Large intestine (tissue), 3 donors: ENCODE measurements around the gene SUMO3. TPM values are rescaled to one million over a fixed set of nuclear protein-coding genes. Genes with fewer than 3 reads are reported as not detected.

Experiments
- DNase-seq, 2 donors: peaks; one replicate each; pipeline versions ENCODE4 v3.0.0 to v3.0.0-alpha.2; 2013
- H3K27ac ChIP-seq: one replicate; pipeline ENCODE4 v1.5.1; 2013; ENCODE audit warnings: low read length
- H3K27me3 ChIP-seq: 2 replicates; pipeline ENCODE4 v1.6.1; 2013; ENCODE audit warnings: low read length; ENCODE audit not compliant: control insufficient read depth, insufficient read depth
- H3K36me3 ChIP-seq: 2 replicates; pipeline ENCODE4 v1.6.1; 2013; ENCODE audit warnings: low read length; ENCODE audit not compliant: control insufficient read depth, insufficient read depth
- H3K4me1 ChIP-seq: one replicate; pipeline ENCODE4 v1.6.1; 2013; ENCODE audit warnings: low read length; ENCODE audit not compliant: control insufficient read depth, insufficient read depth
- H3K4me3 ChIP-seq: one replicate; pipeline ENCODE4 v1.5.1; 2013; ENCODE audit warnings: low read length
- H3K9me3 ChIP-seq: one replicate; pipeline ENCODE4 v1.6.1; 2013; ENCODE audit warnings: mild to moderate bottlenecking, low read depth, low read length, moderate library complexity; ENCODE audit not compliant: control insufficient read depth
- WGBS: methylation state at CpG from one replicate; pipeline ENCODE4 v1.1.5; 2013; ENCODE audit warnings: low lambda C conversion rate; ENCODE audit not compliant: insufficient coverage; 5-methylcytosine and 5-hydroxymethylcytosine counted together
- polyA plus RNA-seq: library from polyadenylated mRNA; unstranded; fragments of 120-200 nt; gene quantifications from one replicate; pipeline ENCODE4 v1.2.1, GENCODE V29; 2013

SUMO3 gene
- polyA plus RNA-seq, 1 donor, result 94.4 TPM

GRCh38 chr21:44760376-44760775 is 57.5 kb downstream of the SUMO3 start:
- no CpG with 5 or more reads among the region's 9 CpGs for WGBS
- DNase-seq, result no peak
- Histone ChIP-seq H3K4me3 (no peak overlapping the region), H3K27ac (no peak overlapping the region), H3K4me1 (no peaks in the 10 kb centered on the region), H3K36me3 (no peaks in the 10 kb centered on the region), H3K27me3 (no peaks in the 10 kb centered on the region), H3K9me3 (no peaks in the 10 kb centered on the region)

GRCh38 chr21:44759628-44760285 is 58.1 kb downstream of the SUMO3 start:
- Histone ChIP-seq H3K27ac (no peak overlapping the region), H3K9me3 (no peaks in the 10 kb centered on the region), H3K4me1 (no peaks in the 10 kb centered on the region), H3K4me3 (no peak overlapping the region), H3K27me3 (no peaks in the 10 kb centered on the region), H3K36me3 (no peaks in the 10 kb centered on the region)
- DNase-seq, result no peak
- WGBS, result 100% methylated on average over 2 of the region's 22 CpGs

- 20% methylated on average over 1 of the region's 26 CpGs for WGBS
- Histone ChIP-seq H3K27ac (no peak overlapping the region), H3K4me3 (no peak overlapping the region), H3K36me3 (no peaks in the 10 kb centered on the region), H3K27me3 (no peaks in the 10 kb centered on the region), H3K9me3 (no peaks in the 10 kb centered on the region), H3K4me1 (no peaks in the 10 kb centered on the region)
- DNase-seq, result no peak
Observed at GRCh38 chr21:44758781-44759627, 58.9 kb downstream of the SUMO3 start.

GRCh38 chr21:44758141-44758561 is 59.7 kb downstream of the SUMO3 start:
- Histone ChIP-seq H3K36me3 (no peaks in the 10 kb centered on the region), H3K4me3 (no peak overlapping the region), H3K27ac (no peak overlapping the region), H3K4me1 (no peaks in the 10 kb centered on the region), H3K27me3 (no peaks in the 10 kb centered on the region), H3K9me3 (no peaks in the 10 kb centered on the region)
- WGBS, result no CpG with 5 or more reads among the region's 8 CpGs
- DNase-seq, result no peak

- no peaks in the 10 kb centered on the region for H3K4me1 ChIP-seq
- DNase-seq, result no peak
- H3K9me3 ChIP-seq, result no peaks in the 10 kb centered on the region
- no peaks in the 10 kb centered on the region for H3K27me3 ChIP-seq
- WGBS, result no CpG with 5 or more reads among the region's 6 CpGs
- no peak overlapping the region for H3K27ac ChIP-seq
- H3K36me3 ChIP-seq, result no peaks in the 10 kb centered on the region
- no peak overlapping the region for H3K4me3 ChIP-seq
Observed at GRCh38 chr21:44757731-44758130, 60.1 kb downstream of the SUMO3 start.

GRCh38 chr21:44756423-44757185 is 61.3 kb downstream of the SUMO3 start:
- DNase-seq, result no peak

More at GRCh38 chr21:44756423-44757185, 61.3 kb downstream of the SUMO3 start:
- Histone ChIP-seq H3K27ac (no peak overlapping the region), H3K27me3 (no peaks in the 10 kb centered on the region), H3K4me1 (no peaks in the 10 kb centered on the region), H3K36me3 (no peaks in the 10 kb centered on the region), H3K9me3 (no peaks in the 10 kb centered on the region), H3K4me3 (no peak overlapping the region)
- WGBS, result 86% methylated on average over 1 of the region's 23 CpGs

Other genes with a start within 250 kb of the SUMO3 start
- not detected for gene KRTAP10-4, start 244.3 kb downstream of the SUMO3 start, polyA plus RNA-seq
- not detected for gene KRTAP10-5, start 237.5 kb downstream of the SUMO3 start, polyA plus RNA-seq
- gene KRTAP10-6, start 225.6 kb downstream of the SUMO3 start, polyA plus RNA-seq, result not detected
- not detected for gene KRTAP10-7, start 217.5 kb downstream of the SUMO3 start, polyA plus RNA-seq
- gene KRTAP10-8, start 206.0 kb downstream of the SUMO3 start, polyA plus RNA-seq, result not detected
- gene KRTAP10-9, start 191.0 kb downstream of the SUMO3 start, polyA plus RNA-seq, result not detected
- gene KRTAP10-10, start 180.7 kb downstream of the SUMO3 start, polyA plus RNA-seq, result not detected
- not detected for gene KRTAP10-11, start 171.6 kb downstream of the SUMO3 start, polyA plus RNA-seq
- not detected for gene KRTAP12-4, start 163.4 kb downstream of the SUMO3 start, polyA plus RNA-seq
- not detected for gene KRTAP12-3, start 160.1 kb downstream of the SUMO3 start, polyA plus RNA-seq
- not detected for gene KRTAP12-2, start 151.1 kb downstream of the SUMO3 start, polyA plus RNA-seq
- gene KRTAP12-1, start 135.9 kb downstream of the SUMO3 start, polyA plus RNA-seq, result not detected
- not detected for gene KRTAP10-12, start 120.9 kb downstream of the SUMO3 start, polyA plus RNA-seq
- 0.55 TPM for gene TSPEAR, start 106.5 kb downstream of the SUMO3 start, polyA plus RNA-seq
- gene UBE2G2, start 16.2 kb downstream of the SUMO3 start, polyA plus RNA-seq, result 97.1 TPM
- gene PTTG1IP, start 55.6 kb upstream of the SUMO3 start, polyA plus RNA-seq, result 185 TPM
- gene ITGB2, start 102.8 kb upstream of the SUMO3 start, polyA plus RNA-seq, result 17.1 TPM
- gene SLX9, start 122.0 kb upstream of the SUMO3 start, polyA plus RNA-seq, result 19.4 TPM